Activated CD4-positive, alpha-beta T cell treated with anti-CD3 and anti-CD28 coated beads, Interleukin-2, amount 10 ng/mL, durations not matched to agents 24 days and 14 days (primary cell): ENCODE results near the gene HOXC6. TPM values are rescaled to one million over a fixed set of nuclear protein-coding genes. Genes with fewer than 3 reads are reported as not detected.
A peak's percentile ranks its signal among the peaks of the same experiment; 100 is the strongest.

Experiments
- DNase-seq: peaks from one replicate; pipeline ENCODE4 v3.0.0; 2022
- H3K27ac Mint-ChIP-seq: one replicate; pipeline ENCODE4 v1.8.0; 2022; ENCODE audit warnings: mild to moderate bottlenecking, mixed read lengths
- H3K27me3 Mint-ChIP-seq: one replicate; pipeline ENCODE4 v1.8.0; 2022; ENCODE audit warnings: mixed read lengths
- H3K36me3 Mint-ChIP-seq: one replicate; pipeline ENCODE4 v1.8.0; 2022; ENCODE audit warnings: low read depth, mild to moderate bottlenecking, mixed read lengths
- H3K4me1 Mint-ChIP-seq: one replicate; pipeline ENCODE4 v1.8.0; 2021; ENCODE audit warnings: mixed read lengths
- H3K4me3 Mint-ChIP-seq: one replicate; pipeline ENCODE4 v1.8.0; 2022; ENCODE audit warnings: mild to moderate bottlenecking, moderate library complexity, mixed read lengths
- H3K9me3 Mint-ChIP-seq: one replicate; pipeline ENCODE4 v1.8.0; 2021; ENCODE audit warnings: mixed read lengths
- intact Hi-C: fragments of 100-400 bp; cut with micrococcal nuclease; formaldehyde crosslinking; loops from one replicate; pipeline ENCODE4 v1.15.1; 2023
- total RNA-seq: library from RNA; stranded (reverse); gene quantifications from 2 replicates; pipeline ENCODE4 v1.2.3, GENCODE V29; 2022

Gene HOXC6
- total RNA-seq, 1 donor from 2014 or later, result not detected

- H3K27me3 Mint-ChIP-seq, result peaks cover 84% of the 10 kb centered on the region
- H3K27ac Mint-ChIP-seq, result no peak overlapping the region
- peaks cover 23% of the 10 kb centered on the region for H3K4me1 Mint-ChIP-seq
- no peak overlapping the region for H3K4me3 Mint-ChIP-seq
- DNase-seq, result no peak
- no peaks in the 10 kb centered on the region for H3K9me3 Mint-ChIP-seq
- H3K36me3 Mint-ChIP-seq, result no peaks in the 10 kb centered on the region
- intact Hi-C loops, result loop anchor here (5.0 kb wide), 2 partner anchors 34 to 74 kb away; no protein-coding TSS in a partner anchor
These were observed 2.7 kb downstream of the HOXC6 start for GRCh38 chr12:54030889-54031471.

- H3K27ac Mint-ChIP-seq, result no peak overlapping the region
- intact Hi-C loops, result loop anchor here (5.0 kb wide), 2 partner anchors 34 to 74 kb away; no protein-coding TSS in a partner anchor
- H3K36me3 Mint-ChIP-seq, result no peaks in the 10 kb centered on the region
- H3K9me3 Mint-ChIP-seq, result no peaks in the 10 kb centered on the region
- H3K4me1 Mint-ChIP-seq, result peaks cover 23% of the 10 kb centered on the region
- peaks cover 85% of the 10 kb centered on the region for H3K27me3 Mint-ChIP-seq
- no peak for DNase-seq
- no peak overlapping the region for H3K4me3 Mint-ChIP-seq
These were observed 3.2 kb downstream of the HOXC6 start for GRCh38 chr12:54031480-54031879.

GRCh38 chr12:54032086-54032619 lies 3.9 kb downstream of the HOXC6 start:
- no peak overlapping the region for H3K27ac Mint-ChIP-seq
- peaks cover 19% of the 10 kb centered on the region for H3K4me1 Mint-ChIP-seq
- no peak overlapping the region for H3K4me3 Mint-ChIP-seq
- intact Hi-C loops, result loop anchor here (1.0 to 5.0 kb wide), 5 partner anchors 15 to 159 kb away; no protein-coding TSS in a partner anchor
- DNase-seq, result no peak
- no peaks in the 10 kb centered on the region for H3K36me3 Mint-ChIP-seq
- no peaks in the 10 kb centered on the region for H3K9me3 Mint-ChIP-seq
- H3K27me3 Mint-ChIP-seq, result peaks cover 83% of the 10 kb centered on the region

- H3K27ac Mint-ChIP-seq, result peak within 1 kb of the TSS; percentile 59
- peaks cover 83% of the 10 kb centered on the region for H3K27me3 Mint-ChIP-seq
- intact Hi-C loops, result loop anchor here (1.0 to 5.0 kb wide), 5 partner anchors 14 to 159 kb away; no protein-coding TSS in a partner anchor
- H3K4me1 Mint-ChIP-seq, result peaks cover 19% of the 10 kb centered on the region
- DNase-seq, result peak; percentile 90
- no peaks in the 10 kb centered on the region for H3K36me3 Mint-ChIP-seq
- no peaks in the 10 kb centered on the region for H3K9me3 Mint-ChIP-seq
- H3K4me3 Mint-ChIP-seq, result peak within 1 kb of the TSS; percentile 69
These were observed 4.4 kb downstream of the HOXC6 start, which contains the start of gene HOXC5 for GRCh38 chr12:54032627-54033100. TSS of gene HOXC5 (plus strand) at chr12:54033050. CDS start at chr12:54033123, 73 bp downstream.

GRCh38 chr12:54033106-54033979 lies 5.1 kb downstream of the HOXC6 start:
- H3K27ac Mint-ChIP-seq, result peak overlapping the region; percentile 59
- no peaks in the 10 kb centered on the region for H3K9me3 Mint-ChIP-seq
- peak overlapping the region; percentile 69 for H3K4me3 Mint-ChIP-seq
- intact Hi-C loops, result loop anchor here (2.0 to 5.0 kb wide), 3 partner anchors 13 to 76 kb away; no protein-coding TSS in a partner anchor
- H3K27me3 Mint-ChIP-seq, result peaks cover 83% of the 10 kb centered on the region
- no peak for DNase-seq
- no peaks in the 10 kb centered on the region for H3K36me3 Mint-ChIP-seq
- H3K4me1 Mint-ChIP-seq, result peaks cover 19% of the 10 kb centered on the region

- intact Hi-C loops, result loop anchor here (2.0 to 5.0 kb wide), 3 partner anchors 13 to 77 kb away; no protein-coding TSS in a partner anchor
- Mint-ChIP-seq H3K27me3 (peaks cover 83% of the 10 kb centered on the region), H3K4me3 (peak overlapping the region; percentile 41), H3K27ac (no peak overlapping the region), H3K4me1 (peaks cover 16% of the 10 kb centered on the region), H3K9me3 (no peaks in the 10 kb centered on the region), H3K36me3 (no peaks in the 10 kb centered on the region)
- no peak for DNase-seq
These were observed 5.9 kb downstream of the HOXC6 start for GRCh38 chr12:54033980-54034784.

GRCh38 chr12:54034785-54035310 lies 6.6 kb downstream of the HOXC6 start:
- no peak overlapping the region for H3K4me3 Mint-ChIP-seq
- DNase-seq, result no peak
- no peaks in the 10 kb centered on the region for H3K9me3 Mint-ChIP-seq
- intact Hi-C loops, result loop anchor here (5.0 kb wide), 2 partner anchors 38 to 78 kb away; no protein-coding TSS in a partner anchor
- H3K27ac Mint-ChIP-seq, result peak overlapping the region; percentile 60
- H3K36me3 Mint-ChIP-seq, result no peaks in the 10 kb centered on the region
- peaks cover 84% of the 10 kb centered on the region for H3K27me3 Mint-ChIP-seq
- peaks cover 12% of the 10 kb centered on the region for H3K4me1 Mint-ChIP-seq

- H3K9me3 Mint-ChIP-seq, result no peaks in the 10 kb centered on the region
- peaks cover 87% of the 10 kb centered on the region for H3K27me3 Mint-ChIP-seq
- no peak overlapping the region for H3K27ac Mint-ChIP-seq
- H3K36me3 Mint-ChIP-seq, result no peaks in the 10 kb centered on the region
- no peak overlapping the region for H3K4me3 Mint-ChIP-seq
- intact Hi-C loops, result no loop called here
- peaks cover 12% of the 10 kb centered on the region for H3K4me1 Mint-ChIP-seq
- DNase-seq, result no peak
These were observed 7.5 kb downstream of the HOXC6 start for GRCh38 chr12:54035568-54036264.

- DNase-seq, result no peak
- Mint-ChIP-seq H3K36me3 (no peaks in the 10 kb centered on the region), H3K4me3 (no peak overlapping the region), H3K27ac (no peak overlapping the region), H3K4me1 (peaks cover 12% of the 10 kb centered on the region), H3K27me3 (peaks cover 84% of the 10 kb centered on the region), H3K9me3 (no peaks in the 10 kb centered on the region)
- intact Hi-C loops, result no loop called here
These were observed 8.6 kb downstream of the HOXC6 start for GRCh38 chr12:54036620-54037359.

- peaks cover 11% of the 10 kb centered on the region for H3K4me1 Mint-ChIP-seq
- H3K27ac Mint-ChIP-seq, result no peak overlapping the region
- H3K9me3 Mint-ChIP-seq, result no peaks in the 10 kb centered on the region
- H3K4me3 Mint-ChIP-seq, result no peak overlapping the region
- H3K27me3 Mint-ChIP-seq, result peaks cover 81% of the 10 kb centered on the region
- no peak for DNase-seq
- H3K36me3 Mint-ChIP-seq, result no peaks in the 10 kb centered on the region
- intact Hi-C loops, result no loop called here
These were observed 9.4 kb downstream of the HOXC6 start for GRCh38 chr12:54037360-54038283.

GRCh38 chr12:54038284-54038870 lies 10.1 kb downstream of the HOXC6 start:
- Mint-ChIP-seq H3K27me3 (peaks cover 80% of the 10 kb centered on the region), H3K27ac (no peak overlapping the region), H3K4me3 (no peak overlapping the region), H3K36me3 (no peaks in the 10 kb centered on the region), H3K4me1 (peaks cover 6% of the 10 kb centered on the region), H3K9me3 (no peaks in the 10 kb centered on the region)
- intact Hi-C loops, result no loop called here
- no peak for DNase-seq
